Panc1 (cell line): ENCODE measurements around the gene KRT36. TPM values are rescaled to one million over a fixed set of nuclear protein-coding genes. Genes with fewer than 3 reads are reported as not detected.

Experiments used
- ATAC-seq: fragments of 200-7000 bp; cut with Tn5 transposase; 2 replicates; pipeline ENCODE4 v1.9.1; 2020; ENCODE audit warnings: mild to moderate bottlenecking, moderate library complexity
- BruUV-seq: library from RNA; stranded (reverse); fragments of 400-500 nt; replicated peaks from 2 replicates; lab custom pipeline; 2021; lab: Mats Ljungman, UMichigan
- CTCF ChIA-PET: fragments of 300-600 bp; sonication (Branson Sonifier 250); formaldehyde crosslinking; loops from one replicate; lab custom pipeline; 2022; ENCODE audit warnings: antibody characterized with exemption; lab: Charles Lee
- POLR2A ChIA-PET: fragments of 300-600 bp; sonication (Branson Sonifier 250); formaldehyde crosslinking; loops from one replicate; lab custom pipeline; 2022; ENCODE audit warnings: antibody characterized with exemption; lab: Charles Lee
- DNase-seq: peaks from one replicate; pipeline ENCODE4 v3.0.0-alpha.2; 2010; ENCODE audit warnings: low read depth, low spot score
- H3K27ac ChIP-seq: 2 replicates; pipeline ENCODE4 v1.5.1; 2011; ENCODE audit warnings: mild to moderate bottlenecking, low read length, inconsistent platforms
- H3K27me3 ChIP-seq: fragments of 200-500 bp; sonication (Bioruptor generic); 2 replicates; pipeline ENCODE4 v1.6.0; 2014; ENCODE audit warnings: low read length, inconsistent platforms; ENCODE audit not compliant: control insufficient read depth, insufficient read depth
- H3K36me3 ChIP-seq: fragments of 200-500 bp; sonication (Bioruptor generic); 2 replicates; pipeline ENCODE4 v1.5.1; 2014; ENCODE audit warnings: inconsistent platforms, mild to moderate bottlenecking, low read length, moderate library complexity; ENCODE audit not compliant: control insufficient read depth, insufficient read depth
- H3K4me1 ChIP-seq: 2 replicates; pipeline ENCODE4 v1.5.1; 2011; ENCODE audit warnings: inconsistent platforms, mild to moderate bottlenecking, low read length, moderate library complexity; ENCODE audit not compliant: control insufficient read depth, insufficient read depth
- H3K4me3 ChIP-seq, 2 experiments: 2 replicates each; pipeline ENCODE4 v1.5.1; 2011 to 2012; ENCODE audit warnings: low read depth in 2 of 2, low read length in 2 of 2, mild to moderate bottlenecking in 2 of 2, inconsistent platforms in 1 of 2, moderate library complexity in 1 of 2
- H3K9me3 ChIP-seq: fragments of 200-500 bp; sonication (Bioruptor generic); 2 replicates; pipeline ENCODE4 v1.5.1; 2014; ENCODE audit warnings: low read depth, mild to moderate bottlenecking, inconsistent platforms, low read length, moderate library complexity; ENCODE audit not compliant: control insufficient read depth, insufficient read depth
- CTCF ChIP-seq: fragments of 450-650 bp; IDR thresholded peaks from 2 replicates; pipeline ENCODE4 v1.5.1; 2017; ENCODE audit warnings: mild to moderate bottlenecking
- POLR2AphosphoS5 ChIP-seq: IDR thresholded peaks from 2 replicates; pipeline ENCODE4 v1.6.1; 2012; ENCODE audit warnings: mild to moderate bottlenecking, low read depth, low read length, moderate library complexity
- REST ChIP-seq, 2 experiments: IDR thresholded peaks; 2 replicates each; pipeline ENCODE4 v1.6.1; 2011 to 2012; ENCODE audit warnings: low read depth in 2 of 2, control low read depth in 1 of 2, low read length in 1 of 2, mild to moderate bottlenecking in 1 of 2, moderate library complexity in 1 of 2; ENCODE audit not compliant: insufficient read depth in 1 of 2
- SIN3A ChIP-seq: IDR thresholded peaks from 2 replicates; pipeline ENCODE4 v1.6.1; 2012; ENCODE audit warnings: low read depth, mild to moderate bottlenecking, low read length, moderate library complexity, borderline replicate concordance; ENCODE audit not compliant: insufficient read depth
- TCF7L2 ChIP-seq: IDR thresholded peaks from 2 replicates; pipeline ENCODE4 v1.6.1; 2011; ENCODE audit warnings: mild to moderate bottlenecking, low read depth, low read length, inconsistent platforms
- in situ Hi-C: cut with HindIII; loops from 2 replicates; pipeline ENCODE4 v1.10.0; 2016; ENCODE audit warnings: low sequenced_read_pairs, low pct_unique_long_range_greater_than_20kb
- intact Hi-C: fragments of 100-400 bp; cut with micrococcal nuclease; formaldehyde crosslinking; loops from one replicate; pipeline ENCODE4 v1.10.0; 2022; ENCODE audit not compliant: unreplicated experiment
- total RNA-seq: library from RNA; stranded (reverse); gene quantifications from one replicate; pipeline ENCODE4 v1.2.1, GENCODE V29; 2021; ENCODE audit not compliant: unreplicated experiment

KRT36 gene
- total RNA-seq, 1 experiment from 2014 or later, result not detected

GRCh38 chr17:41474863-41475262 is 14.8 kb downstream of the KRT36 start:
- DNase-seq, result no peak
- no peak overlapping the region for H3K4me3 ChIP-seq
- ChIA-PET CTCF (interaction anchor here (0.8 kb wide), 1 partner anchor 74 kb away, joined by 3 read pairs; no protein-coding TSS in a partner anchor), POLR2A (no interaction called here)
- H3K27ac ChIP-seq, result no peak overlapping the region
- in situ Hi-C loops (no loop called here), intact Hi-C loops (no loop called here)
- no peaks in the 10 kb centered on the region for H3K4me1 ChIP-seq
- BruUV-seq, result no TSS peak
- no peak for ATAC-seq
- H3K27me3 ChIP-seq, result no peaks in the 10 kb centered on the region
- TF ChIP-seq REST (IDR thresholded peaks at IDR 0.05; ENCODE audit: insufficient read depth in 1 of 2, low read depth in 2 of 2, low read length in 1 of 2), result no peak
- TF ChIP-seq TCF7L2, result no peak
- TF ChIP-seq CTCF, result no peak
- no peak for TF ChIP-seq SIN3A
- no peak for TF ChIP-seq POLR2AphosphoS5
- no peaks in the 10 kb centered on the region; the same call in 1 of the 2 replicates for H3K9me3 ChIP-seq
- H3K36me3 ChIP-seq, result no peaks in the 10 kb centered on the region

- ChIA-PET CTCF (no interaction called here), POLR2A (no interaction called here)
- in situ Hi-C loops, result no loop called here
Observed at GRCh38 chr17:41468346-41468745, 21.4 kb downstream of the KRT36 start.

More at GRCh38 chr17:41468346-41468745, 21.4 kb downstream of the KRT36 start:
- no peak for ATAC-seq
- no peak for DNase-seq
- intact Hi-C loops, result no loop called here
- no peak overlapping the region for H3K4me3 ChIP-seq
- H3K9me3 ChIP-seq, result peaks cover 8% of the 10 kb centered on the region; the same call in 1 of the 2 replicates
- no peak for TF ChIP-seq SIN3A
- no peak for TF ChIP-seq POLR2AphosphoS5
- no peak for TF ChIP-seq REST (IDR thresholded peaks at IDR 0.05; ENCODE audit: insufficient read depth in 1 of 2, low read depth in 2 of 2, low read length in 1 of 2)
- no peak for TF ChIP-seq CTCF
- no peak for TF ChIP-seq TCF7L2
- H3K36me3 ChIP-seq, result no peaks in the 10 kb centered on the region
- no TSS peak for BruUV-seq
- no peak overlapping the region for H3K27ac ChIP-seq
- peaks cover 17% of the 10 kb centered on the region for H3K4me1 ChIP-seq
- H3K27me3 ChIP-seq, result no peaks in the 10 kb centered on the region
